Measurements from ENCODE around the gene INSRR.

Gene INSRR

GRCh38 chr1:156847591-156848460 lies 11.1 kb downstream of the INSRR start:
- no peak for DNase-seq

GRCh38 chr1:156846643-156847042 lies 12.3 kb downstream of the INSRR start:
- DNase-seq: no peak

- no peak for DNase-seq
These were observed 12.9 kb downstream of the INSRR start for GRCh38 chr1:156845953-156846545.

- DNase-seq: peak; percentile 26
These were observed 13.6 kb downstream of the INSRR start for GRCh38 chr1:156845055-156845952.

- no peak for DNase-seq
These were observed 14.3 kb downstream of the INSRR start for GRCh38 chr1:156844638-156845037.

- no peak for DNase-seq
These were observed 14.8 kb downstream of the INSRR start for GRCh38 chr1:156844102-156844501.

GRCh38 chr1:156842618-156843300 lies 16.2 kb downstream of the INSRR start:
- DNase-seq: no peak

GRCh38 chr1:156841295-156841855 lies 17.5 kb downstream of the INSRR start:
- DNase-seq: no peak

- DNase-seq: no peak
These were observed 18.0 kb downstream of the INSRR start for GRCh38 chr1:156840898-156841279.

GRCh38 chr1:156840186-156840897 lies 18.6 kb downstream of the INSRR start:
- DNase-seq: no peak

GRCh38 chr1:156839426-156840109 lies 19.3 kb downstream of the INSRR start:
- no peak for DNase-seq

GRCh38 chr1:156838972-156839371 lies 19.9 kb downstream of the INSRR start:
- peak; percentile 45 for DNase-seq

- DNase-seq: no peak
These were observed 22.0 kb downstream of the INSRR start for GRCh38 chr1:156836892-156837291.

- peak; percentile 51 for DNase-seq
These were observed 22.8 kb downstream of the INSRR start for GRCh38 chr1:156836041-156836654.

GRCh38 chr1:156834322-156834721 lies 24.6 kb downstream of the INSRR start:
- DNase-seq: no peak

GRCh38 chr1:156833603-156834002 lies 25.3 kb downstream of the INSRR start:
- no peak for DNase-seq

- no peak for DNase-seq
These were observed 26.5 kb downstream of the INSRR start for GRCh38 chr1:156832434-156832833.

- DNase-seq: no peak
These were observed 30.4 kb downstream of the INSRR start for GRCh38 chr1:156828400-156829124.

GRCh38 chr1:156826630-156827029 lies 32.3 kb downstream of the INSRR start:
- no peak for DNase-seq

GRCh38 chr1:156823210-156823790 lies 35.6 kb downstream of the INSRR start:
- no peak for DNase-seq
